Cardiac muscle cell (in vitro differentiated cells and primary cell): ENCODE measurements around the gene TTC17. TPM values are rescaled to one million over a fixed set of nuclear protein-coding genes. Genes with fewer than 3 reads are reported as not detected.

Source experiments
- DNase-seq, 2 donors: peaks; one replicate each; pipeline versions ENCODE4 v3.0.0 to v3.0.0-alpha.2; 2010 to 2017; ENCODE audit warnings: low read depth in 1 of 2, low spot score in 1 of 2
- H3K27ac ChIP-seq: fragments of 200-600 bp; sonication (generic); 2 replicates; pipeline ENCODE4 v1.5.1; 2016
- H3K27me3 ChIP-seq: fragments of 200-600 bp; sonication (generic); 2 replicates; pipeline ENCODE4 v1.6.0; 2016; ENCODE audit warnings: control low read depth
- H3K36me3 ChIP-seq: fragments of 200-600 bp; sonication (generic); 2 replicates; pipeline ENCODE4 v1.5.1; 2016; ENCODE audit warnings: control low read depth
- H3K4me1 ChIP-seq: fragments of 200-600 bp; sonication (generic); 2 replicates; pipeline ENCODE4 v1.8.1; 2017; ENCODE audit warnings: low read depth, mild to moderate bottlenecking, mixed run types
- H3K4me3 ChIP-seq: fragments of 200-600 bp; sonication (generic); 2 replicates; pipeline ENCODE4 v1.5.1; 2016; ENCODE audit warnings: mild to moderate bottlenecking
- H3K9me3 ChIP-seq: fragments of 200-600 bp; sonication (generic); 2 replicates; pipeline ENCODE4 v1.5.1; 2017; ENCODE audit warnings: low read depth, mild to moderate bottlenecking, control low read depth
- polyA plus RNA-seq: library from polyadenylated mRNA; unstranded; fragments of >200 nt; fragmentation: Nextera tagmentation; extraction: Ambion mirVana; gene quantifications from 2 replicates; pipeline ENCODE4 v1.2.1, GENCODE V29; 2016
- total RNA-seq: library from RNA; depleted of rRNA; stranded (reverse); fragments of >200 nt; gene quantifications from 2 replicates; pipeline ENCODE4 v1.2.3, GENCODE V29; 2016
- TF ChIP-seq, protein P1 (sequence below): IDR thresholded peaks from 2 replicates; pipeline ENCODE4 v1.5.1; 2012; ENCODE audit warnings: low read depth, mild to moderate bottlenecking, low read length

TTC17 gene
- total and polyA plus RNA-seq, 2 experiments from 2014 or later, result 31.7 to 103 TPM

GRCh38 chr11:43376594-43376993 is 17.9 kb downstream of the TTC17 start:
- H3K27ac ChIP-seq, result no peak overlapping the region

GRCh38 chr11:43377389-43377788 is 18.7 kb downstream of the TTC17 start:
- H3K27ac ChIP-seq, result no peak overlapping the region
- TF ChIP-seq, protein P1, sequence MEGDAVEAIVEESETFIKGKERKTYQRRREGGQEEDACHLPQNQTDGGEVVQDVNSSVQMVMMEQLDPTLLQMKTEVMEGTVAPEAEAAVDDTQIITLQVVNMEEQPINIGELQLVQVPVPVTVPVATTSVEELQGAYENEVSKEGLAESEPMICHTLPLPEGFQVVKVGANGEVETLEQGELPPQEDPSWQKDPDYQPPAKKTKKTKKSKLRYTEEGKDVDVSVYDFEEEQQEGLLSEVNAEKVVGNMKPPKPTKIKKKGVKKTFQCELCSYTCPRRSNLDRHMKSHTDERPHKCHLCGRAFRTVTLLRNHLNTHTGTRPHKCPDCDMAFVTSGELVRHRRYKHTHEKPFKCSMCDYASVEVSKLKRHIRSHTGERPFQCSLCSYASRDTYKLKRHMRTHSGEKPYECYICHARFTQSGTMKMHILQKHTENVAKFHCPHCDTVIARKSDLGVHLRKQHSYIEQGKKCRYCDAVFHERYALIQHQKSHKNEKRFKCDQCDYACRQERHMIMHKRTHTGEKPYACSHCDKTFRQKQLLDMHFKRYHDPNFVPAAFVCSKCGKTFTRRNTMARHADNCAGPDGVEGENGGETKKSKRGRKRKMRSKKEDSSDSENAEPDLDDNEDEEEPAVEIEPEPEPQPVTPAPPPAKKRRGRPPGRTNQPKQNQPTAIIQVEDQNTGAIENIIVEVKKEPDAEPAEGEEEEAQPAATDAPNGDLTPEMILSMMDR, result no peak
- no peak overlapping the region for H3K4me3 ChIP-seq
- H3K27me3 ChIP-seq, result no peaks in the 10 kb centered on the region
- H3K9me3 ChIP-seq, result no peaks in the 10 kb centered on the region
- H3K36me3 ChIP-seq, result no peaks in the 10 kb centered on the region
- no peaks in the 10 kb centered on the region for H3K4me1 ChIP-seq
- DNase-seq, result no peak

More at GRCh38 chr11:43376594-43376993, 17.9 kb downstream of the TTC17 start:
- no peaks in the 10 kb centered on the region for H3K27me3 ChIP-seq
- TF ChIP-seq, protein P1, result no peak
- H3K9me3 ChIP-seq, result no peaks in the 10 kb centered on the region
- no peaks in the 10 kb centered on the region for H3K4me1 ChIP-seq
- H3K36me3 ChIP-seq, result no peaks in the 10 kb centered on the region
- DNase-seq, result peak in 1 of 2 donors; percentile 52
- no peak overlapping the region for H3K4me3 ChIP-seq

GRCh38 chr11:43378897-43379296 is 20.2 kb downstream of the TTC17 start:
- no peaks in the 10 kb centered on the region for H3K4me1 ChIP-seq
- no peaks in the 10 kb centered on the region for H3K9me3 ChIP-seq
- H3K36me3 ChIP-seq, result no peaks in the 10 kb centered on the region
- no peaks in the 10 kb centered on the region for H3K27me3 ChIP-seq
- no peak for DNase-seq
- H3K4me3 ChIP-seq, result no peak overlapping the region
- TF ChIP-seq, protein P1, result no peak
- H3K27ac ChIP-seq, result no peak overlapping the region

GRCh38 chr11:43381802-43382201 is 23.1 kb downstream of the TTC17 start:
- no peak overlapping the region for H3K4me3 ChIP-seq
- no peaks in the 10 kb centered on the region for H3K4me1 ChIP-seq
- TF ChIP-seq, protein P1, result no peak
- DNase-seq, result no peak
- no peaks in the 10 kb centered on the region for H3K36me3 ChIP-seq
- H3K27ac ChIP-seq, result no peak overlapping the region
- H3K9me3 ChIP-seq, result no peaks in the 10 kb centered on the region
- no peaks in the 10 kb centered on the region for H3K27me3 ChIP-seq

DNA sequence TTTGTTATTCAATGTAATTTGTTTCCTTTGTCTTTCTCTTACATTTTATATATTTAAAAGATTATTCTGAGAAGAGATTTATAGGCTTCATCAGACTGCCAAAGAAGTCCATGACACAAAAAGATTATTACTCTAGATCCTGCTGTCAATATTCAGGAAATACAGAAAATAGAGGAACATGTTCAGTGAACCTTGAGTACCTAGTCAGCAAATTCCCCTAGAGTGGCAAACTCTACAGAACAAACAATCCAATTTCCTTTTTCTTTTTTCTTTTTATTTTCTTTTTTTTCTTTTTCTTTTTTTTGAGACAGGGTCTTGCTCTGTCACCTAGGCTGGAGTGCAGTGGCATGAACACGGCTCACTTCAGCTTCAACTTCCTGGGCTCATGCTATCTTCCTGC is 23.9 kb downstream of the TTC17 start:
- H3K9me3 ChIP-seq, result no peaks in the 10 kb centered on the region
- TF ChIP-seq, protein P1, result no peak
- no peaks in the 10 kb centered on the region for H3K4me1 ChIP-seq
- no peaks in the 10 kb centered on the region for H3K27me3 ChIP-seq
- H3K4me3 ChIP-seq, result no peak overlapping the region
- no peak for DNase-seq
- H3K27ac ChIP-seq, result no peak overlapping the region
- no peaks in the 10 kb centered on the region for H3K36me3 ChIP-seq

DNA sequence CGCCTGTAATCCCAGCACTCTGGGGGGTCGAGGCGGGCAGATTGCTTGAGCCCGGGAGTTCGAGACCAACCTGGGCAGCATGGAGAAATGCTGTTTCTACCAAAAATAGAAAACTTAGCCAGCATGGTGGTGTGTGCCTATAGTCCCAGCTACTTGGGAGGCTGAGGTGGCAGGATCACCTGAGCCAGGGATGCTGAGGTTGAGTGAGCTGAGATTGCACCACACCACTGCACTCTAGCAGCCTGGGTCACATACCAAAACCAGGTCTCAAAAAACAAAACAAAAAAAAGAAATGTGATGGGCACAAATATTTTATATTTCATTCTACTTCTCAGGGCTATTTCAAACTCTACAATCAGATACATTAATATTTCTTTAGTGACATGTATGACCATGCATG is 25.7 kb downstream of the TTC17 start:
- TF ChIP-seq, protein P1, result no peak
- Histone ChIP-seq H3K27ac (no peak overlapping the region), H3K36me3 (peaks cover 4% of the 10 kb centered on the region), H3K9me3 (no peaks in the 10 kb centered on the region), H3K27me3 (no peaks in the 10 kb centered on the region), H3K4me1 (no peaks in the 10 kb centered on the region), H3K4me3 (no peak overlapping the region)
- no peak for DNase-seq
